Measurements from ENCODE around the gene TNNT2.
A peak's percentile ranks its signal among the peaks of the same experiment; 100 is the strongest.

The TNNT2 gene

GRCh38 chr1:201377611-201378092 lies at the start of gene TNNT2:
Gene TNNT2 (minus strand): TSS chr1:201377680. CDS start chr1:201373254, 4,426 bp downstream.
- no peak for DNase-seq (ENCODE audit: low spot score)

GRCh38 chr1:201426479-201427310 lies 49.2 kb upstream of the TNNT2 start:
- DNase-seq (ENCODE audit: low spot score) = peak; percentile 39

DNA sequence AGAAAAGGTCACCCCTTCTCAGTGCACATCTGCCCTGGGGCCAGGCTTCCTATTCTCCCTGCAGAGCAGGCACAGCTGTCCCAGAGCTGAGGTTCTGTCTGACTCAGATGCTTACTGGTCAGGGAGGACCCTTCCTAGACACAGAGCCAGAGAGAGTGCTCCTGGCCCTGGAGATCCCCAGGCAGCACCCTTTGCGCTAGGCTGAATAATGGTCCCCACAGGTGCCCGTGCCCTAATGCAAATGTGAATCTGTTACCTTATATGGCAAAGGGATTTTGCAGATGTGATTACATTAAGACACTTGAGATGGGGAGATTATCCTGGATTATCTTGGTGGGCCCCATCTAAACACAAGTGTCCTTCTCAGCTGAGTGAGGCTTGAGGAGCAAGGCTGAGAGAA lies 46.7 kb upstream of the TNNT2 start:
- no peak for DNase-seq (ENCODE audit: low spot score)

DNA sequence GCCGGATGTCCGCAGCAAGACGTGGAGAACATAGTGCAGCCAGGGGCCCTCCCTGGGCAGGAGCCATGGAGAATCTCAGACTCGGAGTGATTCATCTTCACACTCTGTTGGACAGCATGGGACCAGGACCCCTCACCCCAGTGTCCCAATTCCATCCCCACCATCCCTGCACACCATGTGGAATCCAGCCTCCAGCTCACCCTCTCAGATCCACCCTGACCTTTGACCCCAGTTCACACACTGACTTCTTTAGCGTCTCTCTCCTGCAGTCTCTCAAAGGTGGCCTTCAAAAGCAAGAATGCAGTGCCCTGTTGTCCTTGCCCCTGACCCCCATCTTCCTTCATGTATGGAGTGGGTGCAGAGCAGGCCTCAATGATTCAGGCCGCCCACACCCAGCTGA lies 46.2 kb upstream of the TNNT2 start:
- no peak for DNase-seq (ENCODE audit: low spot score)

DNA sequence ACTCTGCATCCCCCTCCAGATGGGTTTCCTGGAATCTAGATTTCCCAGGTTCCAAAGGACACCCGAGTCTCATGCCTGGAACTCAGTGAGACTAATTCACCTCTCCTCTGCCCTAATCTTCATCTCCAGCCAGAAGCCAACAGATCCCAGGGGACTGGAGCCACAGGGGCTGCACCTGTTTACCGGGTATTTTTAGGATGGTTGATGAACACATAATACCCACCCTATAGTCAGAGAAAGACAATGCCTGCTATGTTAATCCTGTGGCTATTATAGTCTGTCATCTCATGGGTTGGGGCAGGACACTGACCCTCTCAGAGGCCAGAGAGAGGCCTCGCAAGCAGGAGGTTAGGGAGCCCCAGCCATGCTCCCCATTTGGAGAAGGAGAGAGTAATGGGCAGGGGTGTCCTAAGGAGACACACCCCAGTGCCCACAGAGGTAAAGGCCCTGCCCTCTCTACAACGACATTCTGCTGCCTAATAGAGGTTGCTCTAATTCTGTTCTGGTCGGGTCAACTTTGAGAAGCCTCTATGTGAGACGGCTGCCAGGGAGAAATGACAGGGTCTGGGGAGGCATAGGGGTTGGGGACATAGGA lies 45.1 kb upstream of the TNNT2 start:
- no peak for DNase-seq (ENCODE audit: low spot score)

DNA sequence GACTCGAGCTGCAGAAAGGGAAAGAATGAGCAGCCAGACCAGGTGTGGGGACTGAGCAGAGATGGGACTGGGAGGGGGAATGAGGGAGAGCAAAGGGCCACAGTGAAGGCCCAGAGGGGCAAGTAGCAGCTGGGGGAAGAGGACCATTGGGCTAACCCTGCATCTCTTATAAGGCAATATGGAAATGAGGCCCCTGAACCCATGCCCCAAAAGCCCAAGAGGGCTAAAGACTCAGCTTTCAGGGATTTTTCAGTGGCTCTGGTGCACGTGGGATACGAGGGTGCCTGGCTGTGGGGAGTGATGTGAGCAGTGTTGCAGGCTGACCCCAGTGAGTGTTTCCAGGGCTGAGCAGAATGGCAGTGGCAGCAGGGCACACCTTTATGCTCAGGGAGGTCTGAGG lies 44.5 kb upstream of the TNNT2 start:
- DNase-seq (ENCODE audit: low spot score) = no peak

GRCh38 chr1:201421041-201421440 lies 43.6 kb upstream of the TNNT2 start:
- DNase-seq (ENCODE audit: low spot score) = no peak

DNA sequence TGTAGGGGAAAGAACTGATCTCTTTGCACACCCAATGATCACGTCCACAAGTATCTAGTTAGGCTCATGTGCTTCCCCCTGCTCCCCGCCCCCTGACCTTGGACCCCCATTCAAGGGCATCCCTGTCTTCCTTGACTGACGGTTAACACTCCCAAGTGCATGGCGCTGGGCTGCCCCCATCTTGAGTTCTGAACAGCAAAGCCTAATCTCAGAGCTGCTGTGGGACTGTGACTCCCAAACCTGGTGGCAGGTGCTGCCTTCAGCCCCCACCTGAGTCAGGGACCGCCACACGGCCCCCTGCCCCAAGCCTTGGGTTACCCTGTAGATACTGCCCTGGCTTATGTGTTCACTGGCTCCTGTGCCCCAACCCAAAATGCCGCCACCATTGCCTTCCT lies 43.1 kb upstream of the TNNT2 start:
- no peak for DNase-seq (ENCODE audit: low spot score)

DNA sequence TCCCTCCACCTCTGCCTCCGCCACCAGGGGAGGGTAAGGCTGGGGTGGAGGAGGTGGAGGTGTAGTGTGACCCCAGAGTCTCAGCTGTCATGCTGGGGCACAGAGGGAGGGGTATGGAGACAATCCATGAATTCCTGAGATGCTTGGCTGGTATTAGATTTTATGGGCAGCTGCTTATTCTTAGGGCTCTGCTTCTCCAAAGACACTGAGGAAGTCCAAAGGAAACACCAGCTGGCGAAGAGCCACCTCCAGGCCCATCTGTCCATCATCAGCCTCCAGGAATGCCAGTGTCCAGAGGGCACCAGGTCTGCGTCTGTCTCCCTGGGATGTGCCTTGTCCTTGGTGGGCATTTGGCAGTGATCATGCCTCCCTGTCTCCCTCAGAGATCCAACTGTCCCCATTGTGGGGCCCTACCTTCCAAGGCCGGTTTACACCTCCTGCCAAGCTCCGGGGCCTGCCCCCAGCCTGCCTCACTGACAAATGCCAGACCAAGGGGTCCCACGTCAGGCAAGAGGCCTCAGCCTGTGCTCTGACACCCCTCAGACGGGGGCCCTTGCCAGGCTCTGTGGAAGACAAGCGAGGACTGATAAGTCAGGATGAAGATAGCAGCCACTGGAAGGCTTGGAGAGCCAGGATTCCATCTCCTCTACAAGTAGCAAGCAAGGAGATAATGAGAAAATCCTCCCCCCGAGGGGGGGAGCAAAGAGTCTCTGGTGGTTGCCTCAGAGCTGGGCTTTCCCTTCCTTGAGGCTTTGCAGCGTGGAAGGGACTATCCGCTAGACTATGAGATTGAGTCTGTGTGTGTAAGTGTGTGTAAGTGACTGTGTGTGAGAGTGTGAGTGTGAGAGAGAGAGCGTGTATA lies 42.5 kb upstream of the TNNT2 start:
- no peak for DNase-seq (ENCODE audit: low spot score)

DNA sequence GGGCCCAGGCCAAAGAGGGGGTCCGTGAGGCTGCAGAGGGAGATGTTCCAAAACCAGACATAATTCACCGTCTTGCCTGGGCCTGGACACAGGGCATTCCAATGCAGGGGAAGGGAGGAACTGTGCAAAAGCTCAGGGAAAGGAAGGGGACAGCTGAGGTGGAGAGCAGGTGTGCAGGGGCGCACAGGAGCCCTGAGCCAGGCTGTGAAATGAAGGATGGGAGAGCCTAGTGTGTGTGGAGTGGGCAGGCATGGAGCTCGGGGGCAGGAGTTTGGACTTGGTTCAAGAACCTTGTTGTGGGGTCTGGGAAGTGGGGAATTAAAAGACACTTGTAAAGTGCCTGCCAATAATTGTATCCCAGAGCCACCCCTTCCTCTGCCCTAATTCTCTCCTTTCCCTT lies 41.8 kb upstream of the TNNT2 start:
- DNase-seq (ENCODE audit: low spot score) = no peak

GRCh38 chr1:201418461-201418860 lies 41.0 kb upstream of the TNNT2 start:
- no peak for DNase-seq (ENCODE audit: low spot score)

DNA sequence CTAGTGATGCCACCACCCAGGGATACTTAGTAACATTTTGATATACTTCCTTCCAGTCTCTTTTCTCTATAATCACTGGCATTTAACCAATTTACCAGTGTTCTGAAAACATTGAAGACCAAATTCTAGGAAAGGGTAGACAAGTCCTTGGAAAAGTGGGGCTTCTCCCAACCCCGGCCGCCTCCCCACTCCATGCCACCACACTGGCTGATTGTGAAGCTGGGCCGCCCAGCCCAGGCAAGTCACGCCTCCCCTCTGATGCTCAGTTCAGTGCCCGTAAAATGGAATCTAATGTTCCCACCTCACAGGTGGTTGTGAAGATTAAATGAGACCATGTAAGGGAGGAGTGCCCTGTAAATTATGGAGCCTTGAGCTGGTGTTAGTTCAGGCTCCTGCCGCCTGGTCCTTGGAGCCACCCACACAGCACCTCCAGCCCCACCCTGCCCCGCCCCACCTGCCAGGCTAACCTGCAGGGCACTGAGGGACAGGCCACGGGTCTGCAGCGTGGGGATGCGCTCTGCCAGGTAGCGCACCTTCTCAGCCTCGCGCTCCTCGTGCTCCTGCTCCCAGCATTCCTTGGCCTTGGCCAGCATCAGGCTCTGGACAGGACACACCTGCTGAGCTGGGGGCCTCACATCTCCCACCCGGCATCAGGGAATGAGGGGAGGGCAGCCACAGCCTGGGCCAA lies 36.7 kb upstream of the TNNT2 start:
- no peak for DNase-seq (ENCODE audit: low spot score)

- no peak for DNase-seq (ENCODE audit: low spot score)
Observed at GRCh38 chr1:201411292-201411691, 33.8 kb upstream of the TNNT2 start.

GRCh38 chr1:201409440-201409839 lies 32.0 kb upstream of the TNNT2 start:
- DNase-seq (ENCODE audit: low spot score) = no peak

- DNase-seq (ENCODE audit: low spot score) = no peak
Observed at GRCh38 chr1:201408834-201409200, 31.3 kb upstream of the TNNT2 start.

- DNase-seq (ENCODE audit: low spot score) = peak; percentile 71
Observed at GRCh38 chr1:201408176-201408833, 30.8 kb upstream of the TNNT2 start.

DNA sequence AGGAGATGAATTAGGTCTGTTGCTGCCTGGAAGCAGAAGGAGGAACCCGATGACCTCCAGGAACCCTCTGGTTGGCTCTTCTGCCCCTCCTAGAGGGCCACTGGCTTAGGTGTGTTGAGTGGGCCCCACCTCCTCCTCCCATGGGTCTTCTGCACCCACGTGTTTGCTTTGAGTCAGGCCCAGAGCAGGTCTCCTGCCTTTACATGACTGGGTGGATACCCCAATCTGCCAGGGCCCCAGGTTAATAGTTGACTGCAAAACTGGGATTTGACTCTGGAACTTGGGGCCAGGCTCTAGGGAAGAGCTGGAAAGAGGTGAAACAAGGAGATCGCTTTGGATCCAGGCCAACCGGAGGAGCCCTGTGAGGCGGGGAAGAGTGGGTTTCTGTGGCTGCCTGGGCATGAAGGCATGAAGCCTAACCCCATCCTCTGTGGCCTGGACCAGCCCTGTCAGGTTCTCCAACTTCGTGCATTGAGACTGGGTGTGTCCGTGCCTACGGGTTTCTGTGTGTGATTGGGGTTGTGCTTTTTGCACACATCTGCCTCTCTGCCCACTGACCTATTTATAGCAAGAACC lies 29.4 kb upstream of the TNNT2 start:
- peak; percentile 68 for DNase-seq (ENCODE audit: low spot score)

DNA sequence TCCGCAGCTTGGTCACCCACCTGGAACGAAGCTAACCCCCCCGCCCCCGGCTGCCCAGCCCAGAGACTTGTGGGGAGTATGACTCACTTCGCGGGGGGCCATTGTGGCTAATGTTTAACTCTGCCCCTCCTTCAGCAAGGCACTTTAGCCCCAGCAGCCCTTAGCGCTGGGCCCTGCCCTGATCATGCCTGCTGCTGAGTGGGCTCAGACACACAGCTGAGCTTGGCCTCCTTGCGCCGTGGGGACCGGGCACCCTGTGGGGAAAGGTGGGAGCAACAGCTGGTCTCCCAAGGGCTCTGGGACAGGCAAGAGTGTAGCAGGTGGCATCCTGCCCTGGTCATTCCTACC lies 28.0 kb upstream of the TNNT2 start:
- DNase-seq (ENCODE audit: low spot score) = peak; percentile 81

GRCh38 chr1:201404722-201405483 lies 27.4 kb upstream of the TNNT2 start:
- peak; percentile 71 for DNase-seq (ENCODE audit: low spot score)

DNA sequence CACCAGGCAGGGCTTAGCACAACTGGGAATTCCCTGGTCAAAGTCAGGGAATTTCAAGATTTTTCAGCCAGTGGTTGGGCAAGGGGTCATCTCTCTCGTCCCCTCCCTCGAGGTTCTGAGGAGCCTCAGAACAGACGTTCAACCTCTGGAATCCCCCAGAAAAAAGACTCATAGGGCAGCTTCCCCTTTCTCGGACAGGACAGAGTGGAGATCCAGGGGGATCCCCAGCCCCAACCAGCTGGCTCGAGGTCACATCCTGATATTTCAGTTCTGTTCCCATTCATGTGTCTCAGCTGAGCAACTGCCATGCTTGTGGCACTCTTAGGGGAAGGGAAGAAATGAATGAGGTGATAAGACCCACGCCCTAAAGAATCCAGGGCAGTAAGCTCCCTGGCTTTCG lies 26.6 kb upstream of the TNNT2 start:
- no peak for DNase-seq (ENCODE audit: low spot score)

- DNase-seq (ENCODE audit: low spot score) = no peak
Observed at GRCh38 chr1:201403359-201403758, 25.9 kb upstream of the TNNT2 start.
